Tibial nerve (tissue), 4 donors: ENCODE results near the gene NHERF1. TPM values are rescaled to one million over a fixed set of nuclear protein-coding genes. Genes with fewer than 3 reads are reported as not detected.

Experiments
- DNase-seq, 2 donors: peaks; one replicate each; pipeline ENCODE4 v3.0.0-alpha.2; 2019; ENCODE audit warnings: low spot score in 2 of 2
- H3K27ac ChIP-seq, 4 donors: fragments of 200-600 bp; sonication (generic) in 3 of 4; one replicate each; pipeline ENCODE4 v1.5.1; 2017 to 2019; ENCODE audit warnings: mild to moderate bottlenecking in 1 of 4
- H3K27me3 ChIP-seq, 2 donors: fragments of 200-600 bp; sonication (generic) in 1 of 2; one replicate each; pipeline versions ENCODE4 v1.5.1 to v1.6.0; 2017 to 2019
- H3K36me3 ChIP-seq, 3 donors: fragments of 200-600 bp; sonication (generic); one replicate each; pipeline ENCODE4 v1.5.1; 2018 to 2019
- H3K4me1 ChIP-seq, 4 donors: fragments of 200-600 bp; sonication (generic) in 3 of 4; one replicate each; pipeline ENCODE4 v1.5.1; 2017 to 2019
- H3K4me3 ChIP-seq, 4 donors: fragments of 200-600 bp; sonication (generic) in 3 of 4; one replicate each; pipeline ENCODE4 v1.5.1; 2017 to 2019; ENCODE audit warnings: mild to moderate bottlenecking in 1 of 4, moderate library complexity in 1 of 4
- H3K9me3 ChIP-seq, 4 donors: fragments of 200-600 bp; sonication (generic) in 3 of 4; one replicate each; pipeline ENCODE4 v1.5.1; 2017 to 2019
- EP300 ChIP-seq, 2 donors: sonication (generic); formaldehyde crosslinking; IDR thresholded peaks; one replicate each; pipeline ENCODE4 v1.6.1; 2017; ENCODE audit warnings: antibody characterized with exemption in 2 of 2, mild to moderate bottlenecking in 1 of 2
- POLR2A ChIP-seq, 2 donors: fragments of 450-650 bp; IDR thresholded peaks; one replicate each; pipeline ENCODE4 v1.6.1; 2017; ENCODE audit warnings: antibody characterized with exemption in 2 of 2, mild to moderate bottlenecking in 2 of 2, moderate library complexity in 2 of 2
- WGBS, 2 donors: methylation state at CpG; one replicate each; pipeline ENCODE4 v1.1.5; 2018; 5-methylcytosine and 5-hydroxymethylcytosine counted together
- total RNA-seq, 4 donors: library from RNA; depleted of rRNA; stranded (reverse); fragments of >200 nt; gene quantifications; one replicate each; pipeline ENCODE4 v1.1.0, GENCODE V29; 2016
- TF ChIP-seq, protein P1 (sequence below), 5 experiments: fragments of 200-600 bp in 3 of 5; fragments of 450-650 bp in 2 of 5; sonication (generic) in 3 of 5; IDR thresholded peaks; one replicate each; pipeline ENCODE4 v1.5.1; 2016 to 2019; ENCODE audit warnings: antibody characterized with exemption in 5 of 5, mild to moderate bottlenecking in 3 of 5, moderate library complexity in 2 of 5

NHERF1 gene
- total RNA-seq, 4 donors from 2014 or later: 42.2 to 55.2 (median 53.0) TPM

GRCh38 chr17:74816905-74817620, 68.6 kb downstream of the NHERF1 start:
- Histone ChIP-seq H3K27me3 (no peaks in the 10 kb centered on the region), H3K36me3 (peaks cover 0 to 39% (median 0%) of the 10 kb centered on the region in 3 donors), H3K9me3 (no peaks in the 10 kb centered on the region), H3K4me1 (peaks cover 0 to 46% (median 20%) of the 10 kb centered on the region in 4 donors), H3K27ac (no peak overlapping the region), H3K4me3 (no peak overlapping the region)
- TF ChIP-seq EP300 (IDR thresholded peaks at IDR 0.05): no peak
- TF ChIP-seq POLR2A (IDR thresholded peaks at IDR 0.05): no peak
- TF ChIP-seq, protein P1, sequence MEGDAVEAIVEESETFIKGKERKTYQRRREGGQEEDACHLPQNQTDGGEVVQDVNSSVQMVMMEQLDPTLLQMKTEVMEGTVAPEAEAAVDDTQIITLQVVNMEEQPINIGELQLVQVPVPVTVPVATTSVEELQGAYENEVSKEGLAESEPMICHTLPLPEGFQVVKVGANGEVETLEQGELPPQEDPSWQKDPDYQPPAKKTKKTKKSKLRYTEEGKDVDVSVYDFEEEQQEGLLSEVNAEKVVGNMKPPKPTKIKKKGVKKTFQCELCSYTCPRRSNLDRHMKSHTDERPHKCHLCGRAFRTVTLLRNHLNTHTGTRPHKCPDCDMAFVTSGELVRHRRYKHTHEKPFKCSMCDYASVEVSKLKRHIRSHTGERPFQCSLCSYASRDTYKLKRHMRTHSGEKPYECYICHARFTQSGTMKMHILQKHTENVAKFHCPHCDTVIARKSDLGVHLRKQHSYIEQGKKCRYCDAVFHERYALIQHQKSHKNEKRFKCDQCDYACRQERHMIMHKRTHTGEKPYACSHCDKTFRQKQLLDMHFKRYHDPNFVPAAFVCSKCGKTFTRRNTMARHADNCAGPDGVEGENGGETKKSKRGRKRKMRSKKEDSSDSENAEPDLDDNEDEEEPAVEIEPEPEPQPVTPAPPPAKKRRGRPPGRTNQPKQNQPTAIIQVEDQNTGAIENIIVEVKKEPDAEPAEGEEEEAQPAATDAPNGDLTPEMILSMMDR (IDR thresholded peaks at IDR 0.05): no peak
- DNase-seq: no peak
- whole genome bisulfite sequencing, 2 donors: 88 to 89% methylated on average over 18 of the region's 18 CpGs

- H3K27me3 ChIP-seq: no peaks in the 10 kb centered on the region
- no peak overlapping the region for H3K4me3 ChIP-seq
- WGBS, 2 donors: 81 to 94% methylated on average over 6 to 16 of the region's 16 CpGs
- no peaks in the 10 kb centered on the region for H3K9me3 ChIP-seq
- no peak overlapping the region for H3K27ac ChIP-seq
- peaks cover 0 to 39% (median 0%) of the 10 kb centered on the region in 3 donors for H3K36me3 ChIP-seq
- H3K4me1 ChIP-seq: peaks cover 0 to 46% (median 15%) of the 10 kb centered on the region in 4 donors
- DNase-seq: no peak
- no peak for TF ChIP-seq EP300 (IDR thresholded peaks at IDR 0.05)
- TF ChIP-seq, protein P1 (IDR thresholded peaks at IDR 0.05): no peak
- no peak for TF ChIP-seq POLR2A (IDR thresholded peaks at IDR 0.05)
These were observed 70.0 kb downstream of the NHERF1 start for GRCh38 chr17:74818291-74818938.

Other genes with a start within 250 kb of the NHERF1 start
- gene CD300LB, start 217.2 kb upstream of the NHERF1 start, total RNA-seq: under 1 TPM in 2 of 4 donors, not detected in 2; 0.21 to 0.44 TPM
- gene CD300C, start 202.5 kb upstream of the NHERF1 start, total RNA-seq: 1 to 10 TPM in 2 of 4 donors, under 1 TPM in 1, not detected in 1; 0.59 to 1.8 (median 1.7) TPM
- gene CD300H, start 181.1 kb upstream of the NHERF1 start, total RNA-seq: not detected
- gene CD300LD, start 156.3 kb upstream of the NHERF1 start, total RNA-seq: not detected
- gene CD300E, start 124.9 kb upstream of the NHERF1 start, total RNA-seq: 1 to 10 TPM in 1 of 4 donors, under 1 TPM in 3; under 0.01 to 1.8 (median 0.51) TPM
- 1 to 10 TPM in 1 of 4 donors, not detected in 3; 2.1 TPM for gene CD300LF, start 35.7 kb upstream of the NHERF1 start, total RNA-seq
- 1 to 10 TPM in 3 of 4 donors, under 1 TPM in 1; 0.87 to 4.4 (median 2.3) TPM for gene RAB37, start 11.4 kb upstream of the NHERF1 start, total RNA-seq
- 10 to 100 TPM; 27.5 to 78.6 (median 43.2) TPM for gene NAT9, start 27.7 kb downstream of the NHERF1 start, total RNA-seq
- gene GRIN2C, start 111.3 kb downstream of the NHERF1 start, total RNA-seq: 1 to 10 TPM in 1 of 4 donors, under 1 TPM in 3; 0.22 to 3.6 (median 0.50) TPM
- 10 to 100 TPM in 1 of 4 donors, 1 to 10 TPM in 3; 3.9 to 12.1 (median 8.8) TPM for gene FDXR, start 124.4 kb downstream of the NHERF1 start, total RNA-seq
- gene FADS6, start 145.0 kb downstream of the NHERF1 start, total RNA-seq: not detected
- under 1 TPM in 1 of 4 donors, not detected in 3; 0.87 TPM for gene USH1G, start 174.6 kb downstream of the NHERF1 start, total RNA-seq
- gene OTOP2, start 175.6 kb downstream of the NHERF1 start, total RNA-seq: not detected
- gene OTOP3, start 187.3 kb downstream of the NHERF1 start, total RNA-seq: not detected
- 10 to 100 TPM in 1 of 4 donors, 1 to 10 TPM in 3; 5.7 to 11.6 (median 8.9) TPM for gene HID1, start 224.1 kb downstream of the NHERF1 start, total RNA-seq
- 10 to 100 TPM; 10.7 to 19.2 (median 13.9) TPM for gene CDR2L, start 239.0 kb downstream of the NHERF1 start, total RNA-seq